GM21576 (cell line): Measurements from ENCODE around the gene ERBB4.

Source experiments
- ATAC-seq: cut with Tn5 transposase; IDR thresholded peaks from one replicate; pipeline ENCODE4 v1.9.1; 2021; ENCODE audit warnings: mild to moderate bottlenecking, moderate library complexity; ENCODE audit not compliant: unreplicated experiment

The ERBB4 gene

DNA sequence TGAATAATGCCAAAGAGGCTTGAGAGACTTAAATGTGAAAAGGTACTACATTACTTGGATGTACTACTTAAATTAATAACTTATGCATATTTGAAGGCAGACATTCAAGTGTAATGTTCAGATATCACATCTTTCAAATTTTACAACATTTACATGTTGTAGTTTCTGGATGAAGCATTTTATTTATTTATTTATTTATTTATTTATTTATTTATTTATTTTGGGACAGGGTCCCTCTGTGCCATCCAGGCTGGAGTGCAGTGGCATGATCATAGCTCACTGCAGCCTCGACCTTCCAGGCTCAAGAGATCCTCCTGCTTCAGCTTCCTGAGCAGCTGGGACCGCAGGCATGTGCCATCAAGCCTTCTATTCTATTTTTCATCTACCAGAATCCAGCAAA is 596.4 kb downstream of the ERBB4 start:
- ATAC-seq: no peak

DNA sequence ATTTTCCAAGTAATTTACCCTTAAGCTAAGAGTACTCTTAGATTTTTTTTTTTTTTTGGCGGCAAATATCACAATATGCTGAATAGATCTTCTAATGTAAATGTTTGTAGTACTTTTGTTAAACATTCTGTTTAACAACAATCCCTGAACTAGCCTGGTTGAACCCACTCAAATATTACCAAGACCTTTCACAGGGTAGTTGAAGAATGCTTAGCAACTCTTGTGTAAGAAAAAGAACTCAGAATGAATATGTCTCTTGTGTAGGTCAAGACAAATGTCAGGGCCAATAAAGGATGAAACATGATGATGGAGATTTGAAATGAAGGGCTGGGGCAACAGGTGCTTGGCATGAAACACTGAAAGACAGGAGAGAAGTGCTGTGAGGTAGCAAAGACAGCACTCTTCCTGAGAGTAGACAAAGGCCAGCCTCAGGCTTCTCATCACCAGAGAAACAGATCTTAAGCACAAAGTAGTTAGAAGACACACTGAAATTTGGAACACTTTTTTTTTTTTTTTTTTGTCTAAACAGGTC is 597.3 kb downstream of the ERBB4 start:
- no peak for ATAC-seq

DNA sequence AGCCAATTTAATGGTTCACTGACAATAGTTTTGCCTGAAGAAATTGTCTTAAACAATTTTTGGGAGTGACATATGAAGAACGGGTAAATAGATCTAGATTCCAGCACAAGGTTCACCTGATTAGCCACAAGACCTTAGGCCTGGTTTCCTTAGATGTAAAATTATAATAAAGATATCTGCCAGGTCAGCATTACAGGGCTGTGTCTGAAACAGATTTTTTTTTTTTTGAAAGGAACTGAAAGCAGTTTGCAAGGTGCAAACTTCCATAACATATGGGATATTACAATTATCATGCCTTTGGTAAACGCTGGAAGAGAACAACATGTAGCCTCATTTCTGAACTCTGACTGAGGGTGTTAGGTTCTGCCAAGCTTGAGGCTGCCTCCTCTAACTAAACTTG is 599.4 kb downstream of the ERBB4 start:
- no peak for ATAC-seq

DNA sequence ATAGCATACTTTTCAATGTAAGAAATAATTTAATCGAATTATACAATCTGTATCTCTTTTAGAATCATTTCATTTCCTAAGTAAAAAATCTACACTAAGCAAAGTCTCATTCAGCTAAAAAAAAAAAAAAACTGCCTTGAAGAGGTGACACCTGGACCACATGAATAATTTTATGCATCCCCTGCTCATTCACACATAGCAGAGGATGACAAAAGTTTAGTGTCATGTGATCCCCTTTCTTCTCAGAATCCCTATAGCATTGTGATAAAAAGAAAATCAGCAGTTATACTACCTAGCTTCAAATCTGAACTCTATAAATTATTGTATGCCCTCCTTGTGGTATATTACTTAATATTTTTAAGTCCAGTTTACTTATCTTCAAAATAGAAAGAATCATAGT is 603.8 kb downstream of the ERBB4 start:
- ATAC-seq: no peak

DNA sequence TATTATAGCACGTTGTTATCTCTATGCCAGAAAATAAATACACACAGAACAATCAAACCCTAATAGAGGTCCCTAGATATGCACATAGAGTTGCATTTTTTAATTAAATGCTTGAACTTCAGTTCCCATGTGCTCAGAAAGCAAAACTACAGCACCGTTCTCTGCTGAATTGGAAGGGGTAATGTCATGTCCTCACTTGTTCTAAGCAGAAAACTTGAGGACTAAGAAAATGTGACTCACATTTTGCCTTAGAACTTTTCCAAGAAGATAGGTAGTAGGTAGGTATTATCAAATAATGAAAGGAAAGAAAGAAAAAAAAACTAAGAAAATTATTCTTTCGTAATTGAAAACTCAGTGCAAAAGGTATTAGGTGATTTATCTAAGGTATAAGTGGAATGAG is 607.3 kb downstream of the ERBB4 start:
- no peak for ATAC-seq

DNA sequence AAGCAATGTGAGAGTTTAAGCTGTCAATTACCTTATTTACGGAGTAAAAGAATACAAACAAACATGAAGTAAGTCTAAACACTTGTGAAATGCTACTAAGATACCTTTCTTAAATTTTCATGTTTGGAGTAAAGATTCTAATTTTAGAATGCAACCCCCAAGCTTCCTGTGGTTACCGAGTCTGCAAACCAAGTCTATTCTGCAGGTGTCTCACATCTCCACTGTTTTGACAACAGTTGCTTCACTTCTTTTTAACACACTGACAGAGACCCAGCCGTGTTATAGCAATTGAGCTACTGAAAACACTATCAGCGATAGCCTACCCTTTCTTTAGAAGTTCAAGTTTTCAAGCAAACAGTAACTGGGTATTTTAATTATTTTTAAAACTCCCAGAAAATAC is 608.3 kb downstream of the ERBB4 start:
- ATAC-seq: peak; percentile 95

DNA sequence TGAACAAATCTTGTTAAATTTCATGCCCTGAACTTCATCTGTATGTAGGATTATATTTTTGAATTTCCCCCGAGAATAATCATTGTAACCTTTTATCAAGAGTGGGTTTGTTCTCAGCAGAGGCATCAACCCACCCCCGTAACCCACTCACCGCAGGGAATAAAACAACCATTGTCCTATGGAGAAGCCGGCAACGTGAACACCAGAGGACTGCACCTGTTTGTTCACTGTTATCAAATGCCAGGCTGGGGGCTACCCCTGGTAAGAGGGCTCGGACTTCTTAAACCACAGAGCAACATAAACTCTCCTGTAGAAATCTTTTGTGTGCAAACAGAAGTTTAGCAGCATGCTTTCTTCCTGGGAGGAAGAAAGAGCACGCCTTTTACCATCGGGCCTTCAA is 610.4 kb downstream of the ERBB4 start:
- ATAC-seq: no peak

DNA sequence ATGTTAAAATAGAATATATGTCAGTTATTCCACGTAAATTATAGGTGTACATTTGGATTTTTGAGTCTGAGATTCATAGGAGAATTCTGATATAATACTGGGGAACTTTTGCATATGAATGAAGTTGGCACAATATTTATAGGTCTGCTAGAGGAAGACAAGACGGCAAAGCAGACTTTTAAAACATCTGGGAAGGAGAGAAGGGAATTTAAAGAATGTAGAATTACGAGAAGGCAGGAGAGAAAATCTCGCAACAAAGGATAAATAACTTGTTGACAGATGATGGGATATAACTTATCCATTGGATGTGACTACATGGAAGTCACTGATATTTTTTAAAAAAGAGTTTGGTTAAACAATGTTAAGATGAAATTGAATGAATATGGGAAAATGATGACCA is 615.6 kb downstream of the ERBB4 start:
- no peak for ATAC-seq

DNA sequence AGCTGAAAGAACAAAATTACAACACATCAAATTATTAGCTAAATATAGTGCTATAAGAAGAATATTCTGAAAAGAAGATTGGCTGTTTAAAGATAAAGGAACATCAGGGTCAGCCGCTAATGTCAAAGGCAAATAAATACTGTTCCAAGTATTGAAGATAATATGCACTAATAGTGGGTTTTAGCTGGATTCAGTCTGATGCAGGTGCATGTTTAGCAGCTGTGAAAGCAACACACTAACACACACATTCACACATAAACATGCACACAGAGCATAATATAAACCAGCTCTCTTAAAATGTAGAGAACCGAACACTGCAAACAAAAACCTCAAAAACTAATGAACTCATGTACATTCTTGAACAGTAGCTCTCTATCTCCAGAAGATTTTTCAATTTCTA is 634.6 kb downstream of the ERBB4 start:
- ATAC-seq: no peak

DNA sequence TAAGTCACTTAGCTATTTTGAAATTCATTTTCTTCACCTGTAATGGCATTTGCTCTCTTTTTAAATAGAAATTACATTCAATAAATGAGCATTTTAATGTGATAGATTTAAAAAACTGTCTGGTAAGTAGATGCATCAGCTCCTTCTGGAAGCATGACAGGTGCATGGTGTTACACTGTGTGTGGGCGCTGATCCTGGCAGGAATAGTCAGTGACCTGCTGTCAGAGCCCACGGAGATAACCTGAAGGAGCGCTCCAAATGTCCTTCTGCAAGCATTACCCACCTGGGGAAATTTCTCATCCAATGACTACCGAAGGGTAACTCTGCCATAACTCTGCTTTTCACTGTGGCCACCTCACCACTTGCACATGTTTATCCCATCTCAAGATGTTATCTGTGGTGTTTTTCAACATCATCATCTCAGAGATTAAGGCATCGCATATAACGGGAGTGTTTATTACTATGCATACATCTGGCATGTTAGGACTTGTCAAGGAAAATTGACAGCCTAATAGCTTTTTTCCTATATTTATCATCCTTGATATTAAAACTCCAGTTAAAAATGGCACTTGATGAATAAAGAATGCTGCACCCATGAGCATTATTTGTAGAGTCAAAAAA is 637.3 kb downstream of the ERBB4 start:
- ATAC-seq: no peak

DNA sequence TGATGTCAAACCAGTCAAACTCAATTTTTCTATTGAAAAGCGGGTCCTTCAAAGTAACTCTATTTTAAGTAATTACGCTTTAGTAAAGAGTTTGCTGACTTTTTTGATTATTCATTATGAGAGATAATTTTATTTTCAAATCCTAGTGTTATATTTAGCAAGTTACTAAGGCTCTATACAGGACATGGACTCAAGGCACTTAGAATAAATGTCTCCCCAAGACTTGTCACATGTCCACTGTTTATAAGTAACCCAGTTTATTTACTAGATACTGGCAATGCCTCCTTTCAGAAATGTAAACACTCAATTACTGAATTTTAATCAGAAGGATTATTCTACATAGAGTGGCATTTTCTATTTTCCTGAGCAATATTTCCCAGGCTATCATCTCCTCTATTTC is 638.1 kb downstream of the ERBB4 start:
- ATAC-seq: no peak

DNA sequence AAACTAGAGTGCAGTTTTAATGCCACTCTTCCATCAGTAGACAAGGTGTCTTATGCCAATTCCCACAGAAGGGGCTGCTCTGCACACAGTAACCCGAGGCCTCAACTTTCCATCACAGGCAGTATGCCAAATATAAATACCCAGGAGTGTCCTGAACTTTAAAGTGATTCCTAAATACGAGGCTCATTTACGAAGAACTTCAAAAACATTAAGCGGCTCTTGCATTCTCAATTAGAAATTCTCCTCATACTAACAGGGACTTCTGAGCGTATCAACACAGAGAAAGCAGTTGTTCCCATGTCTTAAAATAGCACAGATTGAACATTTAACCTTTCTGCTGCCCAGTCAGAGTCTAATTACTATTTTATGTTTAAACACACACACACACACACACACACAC is 638.6 kb downstream of the ERBB4 start:
- ATAC-seq: no peak

DNA sequence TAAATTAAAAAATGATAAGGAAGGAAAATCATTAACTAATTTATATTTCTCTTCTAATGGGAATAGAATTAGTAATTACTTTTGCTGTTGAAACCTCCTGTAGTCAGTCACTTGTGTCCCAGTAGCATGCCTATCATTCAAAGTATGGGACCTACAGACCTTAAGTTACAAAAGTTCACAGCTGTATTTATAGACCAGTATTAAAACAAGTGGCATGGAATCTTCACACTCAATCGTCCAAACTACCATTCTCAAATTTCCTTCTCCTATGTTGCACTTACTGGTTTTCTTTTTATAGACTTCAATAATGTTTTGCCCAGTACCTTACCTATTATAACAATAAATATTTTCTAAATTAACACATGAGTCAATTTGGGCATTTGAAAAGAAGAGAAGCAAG is 639.9 kb downstream of the ERBB4 start:
- no peak for ATAC-seq

DNA sequence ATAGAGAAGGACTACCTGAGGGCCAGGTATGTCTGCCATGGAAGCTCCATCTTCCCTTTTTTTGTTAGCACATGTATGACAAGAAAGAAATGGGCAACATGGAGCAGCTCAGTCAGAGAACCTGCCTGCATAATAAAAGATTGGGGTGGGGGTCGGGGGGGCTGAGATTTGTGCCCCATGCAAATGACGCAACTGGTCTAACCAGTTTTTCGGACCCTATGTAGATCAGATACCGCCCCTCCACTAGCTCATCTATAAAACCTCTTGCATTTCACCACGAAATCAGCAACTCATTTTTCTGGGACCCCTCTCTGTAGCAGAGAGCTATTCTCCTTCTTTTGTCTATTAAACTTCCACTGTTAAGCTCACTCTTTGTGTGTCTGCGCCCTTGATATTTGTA is 657.2 kb downstream of the ERBB4 start:
- no peak for ATAC-seq

DNA sequence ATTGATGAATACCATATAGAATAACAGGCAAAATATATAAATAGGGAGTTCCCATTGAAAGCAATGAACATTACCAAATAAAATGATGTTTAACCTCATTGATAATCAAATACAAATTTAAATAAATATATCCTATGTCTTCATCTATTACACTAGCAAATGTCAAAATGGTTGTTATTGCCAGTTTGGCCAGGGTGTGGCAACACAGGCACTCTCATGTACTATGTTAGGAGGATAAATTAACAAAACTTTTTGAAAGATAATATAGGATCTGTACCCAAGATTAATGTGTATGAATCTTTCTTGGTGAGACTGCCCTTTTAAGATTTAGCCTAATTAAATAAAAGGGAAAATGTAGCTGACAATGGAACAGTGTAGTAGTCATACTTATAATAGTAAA is 659.3 kb downstream of the ERBB4 start:
- no peak for ATAC-seq

DNA sequence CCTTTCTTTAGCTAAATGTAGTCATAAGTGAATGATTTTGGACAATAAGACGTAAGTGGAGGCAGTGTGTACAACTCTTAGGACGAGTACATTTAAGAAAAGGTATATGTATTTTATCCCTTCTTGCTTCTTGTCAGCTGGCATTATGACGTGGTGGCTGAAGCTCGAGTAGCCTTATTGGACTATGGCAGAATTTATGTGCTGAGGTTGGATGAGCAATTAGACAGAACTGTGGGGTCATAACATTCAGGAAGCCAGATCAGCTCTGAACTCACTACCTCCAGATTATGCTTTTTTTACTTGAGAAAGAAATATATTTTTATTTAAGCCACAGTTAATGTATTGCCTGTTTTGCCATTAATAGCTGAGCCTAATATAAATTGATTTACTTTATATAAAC is 661.5 kb downstream of the ERBB4 start:
- no peak for ATAC-seq

DNA sequence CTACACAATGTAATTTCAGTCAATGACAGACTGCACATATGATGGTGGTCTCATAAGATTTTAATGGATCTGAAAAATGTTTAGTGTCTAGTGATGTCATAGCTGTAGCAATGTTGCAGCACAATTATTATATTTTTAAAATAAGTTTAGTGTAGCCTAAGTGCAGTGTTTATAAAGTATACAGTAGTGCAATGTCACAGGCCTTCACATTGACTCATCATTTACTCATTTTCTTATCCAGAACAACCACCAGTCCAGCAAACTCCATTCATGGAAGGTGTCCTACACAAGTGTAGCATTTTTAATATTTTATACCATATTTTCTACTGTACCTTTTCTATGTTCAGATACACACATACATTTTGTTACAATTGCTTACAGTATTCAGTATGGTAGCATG is 663.1 kb downstream of the ERBB4 start:
- no peak for ATAC-seq

DNA sequence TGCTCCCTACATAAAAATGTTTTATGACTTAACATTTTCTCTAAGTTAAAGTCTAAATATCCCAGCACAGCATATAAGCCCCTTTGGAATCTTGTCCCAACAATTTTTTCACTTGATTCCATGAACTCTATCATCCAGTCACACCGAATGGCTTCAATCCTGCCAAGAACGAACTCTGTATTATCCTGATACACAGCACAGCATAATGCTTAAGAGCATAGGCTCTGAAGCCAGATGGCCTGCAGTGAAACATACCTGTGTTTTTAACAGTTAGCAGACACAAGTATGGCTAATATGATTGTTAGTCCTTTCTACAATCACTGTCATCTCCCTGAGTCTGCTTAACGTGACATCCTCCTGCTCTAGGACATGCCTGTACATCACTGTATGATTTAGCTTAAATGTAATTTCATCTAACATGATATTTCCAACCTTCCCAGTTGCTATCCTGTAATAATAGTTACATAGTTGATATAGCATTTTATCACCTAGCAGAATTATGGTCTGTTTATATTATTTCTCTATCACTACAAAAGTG is 669.5 kb downstream of the ERBB4 start:
- no peak for ATAC-seq

DNA sequence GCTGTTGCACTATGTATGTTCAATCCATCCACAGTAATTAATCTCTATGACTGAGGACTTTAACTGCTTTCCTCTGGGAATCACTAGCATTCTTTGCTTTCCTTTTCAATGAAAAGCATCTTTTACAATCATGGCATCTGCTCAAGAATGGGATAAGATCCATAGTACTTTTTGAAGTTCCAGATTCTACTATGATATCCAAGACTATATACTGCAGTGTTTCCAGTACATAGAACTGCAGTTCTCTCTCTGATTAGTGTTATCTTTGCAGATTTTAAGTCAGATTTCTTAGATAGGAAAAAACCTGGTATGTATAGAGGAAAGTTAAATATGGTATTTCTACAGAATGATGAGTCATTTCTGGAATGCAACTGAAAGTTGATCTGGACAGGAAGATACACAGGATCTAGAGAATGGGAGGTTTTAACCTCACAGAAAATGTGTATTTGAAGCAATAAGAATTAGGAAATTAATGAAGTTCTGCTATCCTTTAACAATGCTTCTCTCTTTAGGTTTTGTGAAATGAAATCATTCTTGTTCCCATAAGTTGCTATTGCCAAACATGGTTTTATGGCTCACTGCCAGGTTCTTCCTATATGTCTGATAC is 670.7 kb downstream of the ERBB4 start:
- ATAC-seq: peak; percentile 95

DNA sequence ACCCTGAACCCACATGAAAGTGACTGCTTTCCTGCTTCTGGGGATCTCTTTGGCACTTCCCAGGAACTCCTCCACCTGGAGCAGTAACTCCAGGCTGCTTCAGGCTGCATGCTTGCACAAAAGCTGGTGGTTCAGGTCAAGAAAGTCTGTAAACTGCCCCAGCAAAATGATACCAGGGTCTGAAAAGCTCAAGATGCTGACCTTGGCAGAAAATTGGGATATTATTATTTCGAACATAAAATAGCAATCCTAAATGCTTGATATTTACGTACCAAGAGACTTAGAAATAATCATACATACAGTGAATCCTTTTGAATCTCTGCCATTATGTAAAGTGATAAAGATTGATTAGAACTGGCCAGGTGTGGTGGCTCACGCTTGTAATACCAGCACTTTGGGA is 674.3 kb downstream of the ERBB4 start:
- ATAC-seq: no peak

DNA sequence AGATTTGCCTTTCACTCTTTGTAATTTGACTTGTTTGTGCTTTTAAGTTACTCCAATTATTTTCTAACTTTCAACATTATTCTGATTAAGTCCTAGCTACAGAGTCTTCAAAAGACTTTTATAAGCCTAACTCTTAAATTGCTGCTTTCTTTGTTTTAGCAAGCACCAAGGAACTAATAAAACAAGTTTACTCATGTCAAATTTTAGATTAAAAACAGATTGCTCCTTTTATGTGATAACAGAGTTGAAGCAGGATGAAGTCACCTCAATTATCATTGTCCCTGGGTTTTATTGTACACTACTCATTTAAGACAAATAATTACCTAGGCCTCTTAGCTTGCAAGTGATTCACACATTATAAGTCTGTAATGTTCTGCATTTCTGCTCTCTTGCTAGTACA is 678.4 kb downstream of the ERBB4 start:
- ATAC-seq: no peak

DNA sequence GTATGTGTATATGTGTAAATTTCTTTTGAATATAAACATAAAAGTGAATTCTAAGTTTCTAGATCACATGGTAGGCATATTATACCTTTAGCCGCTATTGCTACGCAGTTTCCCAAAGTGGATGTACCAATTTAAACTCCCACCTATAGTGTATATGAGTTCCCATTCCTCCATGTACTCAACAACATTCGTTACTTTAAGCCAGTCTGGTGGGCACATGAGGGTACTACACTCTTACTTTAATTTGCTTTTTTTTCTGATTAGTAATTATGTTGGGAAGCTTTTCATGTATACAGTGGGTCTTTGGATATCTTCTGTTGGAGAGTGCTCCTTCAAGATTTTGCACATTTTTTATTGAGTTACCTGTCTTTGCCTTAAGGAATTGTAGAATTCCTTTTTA is 683.8 kb downstream of the ERBB4 start:
- ATAC-seq: no peak

DNA sequence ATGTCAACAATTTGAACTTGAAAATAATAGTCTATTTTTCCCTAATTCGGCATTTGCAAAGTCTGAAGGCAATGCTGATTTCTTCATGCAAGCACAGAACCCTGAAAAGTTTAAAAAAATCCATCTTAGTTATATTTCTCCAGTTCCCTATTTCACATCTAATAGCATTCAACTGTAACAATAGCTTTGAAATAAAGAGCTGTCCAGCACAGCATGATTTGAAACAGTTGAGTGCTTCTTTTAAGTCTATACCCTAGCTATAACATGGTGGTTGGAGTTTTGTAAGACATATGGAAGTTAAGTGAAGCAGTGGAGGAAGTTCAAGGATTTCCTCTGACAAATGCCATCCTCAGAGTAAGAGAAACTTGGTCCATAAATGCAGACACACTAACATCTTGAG is 691.9 kb downstream of the ERBB4 start:
- no peak for ATAC-seq
